GM12878 (cell line): Measurements from ENCODE around the gene RAD51B. TPM values are rescaled to one million over a fixed set of nuclear protein-coding genes. Genes with fewer than 3 reads are reported as not detected.

Experiments
- ATAC-seq: fragments of 200-7000 bp; cut with Tn5 transposase; 3 replicates; pipeline ENCODE4 v1.9.1; 2020; ENCODE audit warnings: mild to moderate bottlenecking, moderate library complexity
- BruUV-seq: library from RNA; stranded (reverse); fragments of 400-500 nt; replicated peaks from 2 replicates; lab custom pipeline; 2021; lab: Mats Ljungman, UMichigan
- CTCF ChIA-PET: fragments of 300-600 bp; sonication (Branson Sonifier 250); formaldehyde crosslinking; extraction: SDS; loops from one replicate; lab custom pipeline; 2021; ENCODE audit warnings: inconsistent platforms; lab: Yijun Ruan, JAX
- POLR2A ChIA-PET: fragments of 350-600 bp; formaldehyde crosslinking; extraction: SDS; loops from one replicate; lab custom pipeline; 2021; ENCODE audit warnings: inconsistent platforms; lab: Charles Lee
- RAD21 ChIA-PET: fragments of 300-600 bp; sonication (Branson Sonifier 250); formaldehyde crosslinking; loops from one replicate; lab custom pipeline; 2023; ENCODE audit warnings: antibody characterized with exemption; ENCODE audit not compliant: unreplicated experiment; lab: Charles Lee
- SMC1A ChIA-PET: fragments of 300-600 bp; sonication (Branson Sonifier 250); formaldehyde crosslinking; loops from one replicate; lab custom pipeline; 2023; ENCODE audit not compliant: unreplicated experiment, uncharacterized antibody; lab: Charles Lee
- DNase-seq: peaks from one replicate; pipeline ENCODE4 v3.0.0-alpha.2; 2011; ENCODE audit warnings: low read depth, low spot score
- FAIRE-seq: peaks from 3 replicates; lab custom pipeline; 2011; peaks lifted over from hg19 to GRCh38; lab: Jason Lieb, UNC
- H2AFZ ChIP-seq: 2 replicates; pipeline ENCODE4 v1.6.0; 2011; ENCODE audit warnings: low read depth, low read length, control low read depth; ENCODE audit not compliant: control insufficient read depth
- H3K27ac ChIP-seq: 2 replicates; pipeline ENCODE4 v1.5.1; 2011; ENCODE audit warnings: control low read depth; ENCODE audit not compliant: control insufficient read depth, insufficient read depth
- H3K27me3 ChIP-seq, 2 experiments: replicated peaks in 1 of 2; 2 replicates each; pipeline versions ENCODE4 v1.6.0 to v1.6.1; 2011; ENCODE audit warnings: low read length in 1 of 2; ENCODE audit not compliant: control insufficient read depth in 2 of 2, insufficient read depth in 2 of 2
- H3K36me3 ChIP-seq, 2 experiments: 2 replicates each; pipeline ENCODE4 v1.5.1; 2011; ENCODE audit warnings: low read length in 1 of 2; ENCODE audit not compliant: control insufficient read depth in 2 of 2, insufficient read depth in 2 of 2
- H3K4me1 ChIP-seq: 2 replicates; pipeline ENCODE4 v1.6.1; 2011; ENCODE audit warnings: mild to moderate bottlenecking, low read length, moderate library complexity, mixed read lengths; ENCODE audit not compliant: control insufficient read depth, insufficient read depth
- H3K4me2 ChIP-seq: 2 replicates; pipeline ENCODE4 v1.6.0; 2011; ENCODE audit warnings: control low read depth; ENCODE audit not compliant: control insufficient read depth, insufficient read depth
- H3K4me3 ChIP-seq: fragments of 200-600 bp; sonication (generic); 2 replicates; pipeline ENCODE4 v1.5.1; 2016
- H3K79me2 ChIP-seq: 2 replicates; pipeline ENCODE4 v1.6.0; 2011; ENCODE audit warnings: low read length; ENCODE audit not compliant: control insufficient read depth, insufficient read depth
- H3K9ac ChIP-seq: 2 replicates; pipeline ENCODE4 v1.8.0; 2011; ENCODE audit warnings: low read length, control low read depth, mixed read lengths; ENCODE audit not compliant: control insufficient read depth, insufficient read depth
- H3K9me3 ChIP-seq: replicated peaks from 3 replicates; pipeline ENCODE4 v1.5.1; 2011; ENCODE audit warnings: mild to moderate bottlenecking, low read length; ENCODE audit not compliant: control insufficient read depth, insufficient read depth
- H4K20me1 ChIP-seq: 2 replicates; pipeline ENCODE4 v1.6.0; 2011; ENCODE audit not compliant: control insufficient read depth, insufficient read depth
- ATF7 ChIP-seq: fragments of 450-650 bp; IDR thresholded peaks from 2 replicates; pipeline ENCODE4 v1.6.1; 2016; ENCODE audit warnings: low read depth, mild to moderate bottlenecking
- DPF2 ChIP-seq: fragments of 450-650 bp; IDR thresholded peaks from 2 replicates; pipeline ENCODE4 v1.6.1; 2017; ENCODE audit warnings: mild to moderate bottlenecking
- HDAC2 ChIP-seq: fragments of 200-600 bp; sonication (generic); IDR thresholded peaks from 2 replicates; pipeline ENCODE4 v1.6.1; 2017
- MEF2B ChIP-seq: fragments of 450-650 bp; IDR thresholded peaks from 2 replicates; pipeline ENCODE4 v1.6.1; 2018; ENCODE audit warnings: mild to moderate bottlenecking, moderate library complexity; ENCODE audit not compliant: partially characterized antibody, poor library complexity, severe bottlenecking
- RELA ChIP-seq: fragments of 450-650 bp; IDR thresholded peaks from 2 replicates; pipeline ENCODE4 v1.8.0; 2014; ENCODE audit warnings: borderline replicate concordance; ENCODE audit not compliant: partially characterized antibody
- SREBF1 ChIP-seq: IDR thresholded peaks from 2 replicates; pipeline ENCODE4 v1.6.1; 2012; ENCODE audit warnings: mild to moderate bottlenecking, low read length
- TCF3 ChIP-seq: IDR thresholded peaks from 2 replicates; pipeline ENCODE4 v1.6.1; 2012; ENCODE audit warnings: low read depth, mild to moderate bottlenecking, low read length, borderline replicate concordance; ENCODE audit not compliant: insufficient read depth
- WRNIP1 ChIP-seq: IDR thresholded peaks from 2 replicates; pipeline ENCODE4 v1.6.1; 2011; ENCODE audit warnings: low read depth, low read length, improper control_type of control experiment, borderline replicate concordance
- YBX1 ChIP-seq: fragments of 450-650 bp; IDR thresholded peaks from 2 replicates; pipeline ENCODE4 v1.6.1; 2016; ENCODE audit warnings: antibody characterized with exemption
- WGBS: methylation state at CpG from one replicate; pipeline ENCODE4 v1.1.6; 2016; ENCODE audit warnings: low lambda C conversion rate; ENCODE audit not compliant: insufficient replicate concordance, insufficient coverage; ENCODE audit errors: missing lambda C conversion rate; 5-methylcytosine and 5-hydroxymethylcytosine counted together
- in situ Hi-C: fragments of 300-500 bp; cut with MboI; formaldehyde crosslinking; loops from 9 replicates; pipeline ENCODE4 v1.14.3; 2018; ENCODE audit warnings: mixed read lengths
- intact Hi-C: fragments of 100-400 bp; cut with micrococcal nuclease; formaldehyde crosslinking; loops from one replicate; pipeline ENCODE4 v1.14.2; 2022; ENCODE audit not compliant: unreplicated experiment
- polyA plus RNA-seq, 11 experiments: library from polyadenylated mRNA; depleted of rRNA in 4 of 11; unstranded in 6 of 11; stranded (reverse) in 5 of 11; fragments of >200 nt; fragmentation: Nextera tagmentation in 4 of 11; fragmentation: Illumina TruSeq in 1 of 11; extraction: Ambion mirVana in 4 of 11; extraction: Trizol in 1 of 11; gene quantifications; 1 replicate in 1 of 11; 2 replicates in 10 of 11; pipeline versions ENCODE4 v1.2.1 to v1.2.3, GENCODE V29; 2011 to 2016; ENCODE audit warnings: inconsistent platforms in 2 of 11, missing spikeins in 2 of 11, low read depth in 1 of 11
- total RNA-seq, 4 experiments: library from RNA; depleted of rRNA in 3 of 4; stranded (reverse); fragments of >200 nt in 3 of 4; fragmentation: Illumina TruSeq in 1 of 4; extraction: Trizol in 1 of 4; gene quantifications; 2 replicates each; pipeline versions ENCODE4 v1.2.1 to v1.2.3, GENCODE V29; 2013 to 2021
- TF ChIP-seq, protein P1 (sequence below): fragments of 450-650 bp; formaldehyde crosslinking; IDR thresholded peaks from 2 replicates; pipeline ENCODE4 v1.5.0; 2022; ENCODE audit warnings: mild to moderate bottlenecking, missing genetic modification characterization
- TF ChIP-seq, protein P2 (sequence below): IDR thresholded peaks from 2 replicates; pipeline ENCODE4 v1.6.1; 2011; ENCODE audit warnings: low read depth, mild to moderate bottlenecking, low read length, moderate library complexity, borderline replicate concordance; ENCODE audit errors: extremely low read depth
- TF ChIP-seq, protein P3 (sequence below): fragments of 450-650 bp; conservative IDR thresholded peaks from 2 replicates; pipeline ENCODE4 v1.6.1; 2017; ENCODE audit warnings: mild to moderate bottlenecking, moderate library complexity

RAD51B gene
- total and polyA plus RNA-seq, 10 of the 15 experiments (the other 5 are each of a cell fraction or from before 2014, with no cell fraction given), result 9.8 to 26.8 (median 21.3) TPM

DNA sequence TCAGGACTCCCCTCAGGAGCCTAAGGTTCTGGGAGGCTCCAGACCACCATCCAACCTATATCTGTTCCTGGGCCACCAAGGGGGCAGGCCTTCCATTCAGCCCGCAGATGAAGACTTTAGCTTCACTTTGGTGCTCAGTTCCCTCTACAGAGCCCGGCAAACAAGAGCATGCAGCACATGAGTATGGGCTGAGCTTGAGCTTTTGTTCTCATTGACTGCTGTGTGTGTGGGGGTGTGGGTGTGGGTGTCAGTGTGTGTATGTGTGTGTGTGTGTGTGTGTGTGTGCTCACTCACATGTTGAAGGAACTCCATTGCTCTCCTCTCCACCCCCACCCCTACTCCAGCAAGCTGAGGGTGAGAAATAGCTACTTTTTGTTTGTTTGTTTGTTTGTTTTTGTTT lies 754.1 kb downstream of the RAD51B start:
- H3K9me3 ChIP-seq, result no peaks in the 10 kb centered on the region
- no peak for DNase-seq
- no peaks in the 10 kb centered on the region for H3K36me3 ChIP-seq
- ATAC-seq, result no peak
- no peaks in the 10 kb centered on the region for H3K4me1 ChIP-seq
- ChIA-PET CTCF (no interaction called here), RAD21 (no interaction called here), POLR2A (no interaction called here), SMC1A (interaction anchor here (0.8 kb wide), 1 partner anchor 14 kb away, joined by 3 read pairs; no protein-coding TSS in a partner anchor)
- no peaks in the 10 kb centered on the region for H3K27me3 ChIP-seq
- H3K4me3 ChIP-seq, result no peak overlapping the region
- no peak overlapping the region for H2AFZ ChIP-seq
- no peak overlapping the region for H3K4me2 ChIP-seq
- in situ Hi-C loops, result no loop called here
- intact Hi-C loops, result no loop called here
- FAIRE-seq, result no peak
- no peaks in the 10 kb centered on the region for H3K79me2 ChIP-seq
- no peak overlapping the region for H3K27ac ChIP-seq
- no peaks in the 10 kb centered on the region for H4K20me1 ChIP-seq
- TF ChIP-seq, protein P1, sequence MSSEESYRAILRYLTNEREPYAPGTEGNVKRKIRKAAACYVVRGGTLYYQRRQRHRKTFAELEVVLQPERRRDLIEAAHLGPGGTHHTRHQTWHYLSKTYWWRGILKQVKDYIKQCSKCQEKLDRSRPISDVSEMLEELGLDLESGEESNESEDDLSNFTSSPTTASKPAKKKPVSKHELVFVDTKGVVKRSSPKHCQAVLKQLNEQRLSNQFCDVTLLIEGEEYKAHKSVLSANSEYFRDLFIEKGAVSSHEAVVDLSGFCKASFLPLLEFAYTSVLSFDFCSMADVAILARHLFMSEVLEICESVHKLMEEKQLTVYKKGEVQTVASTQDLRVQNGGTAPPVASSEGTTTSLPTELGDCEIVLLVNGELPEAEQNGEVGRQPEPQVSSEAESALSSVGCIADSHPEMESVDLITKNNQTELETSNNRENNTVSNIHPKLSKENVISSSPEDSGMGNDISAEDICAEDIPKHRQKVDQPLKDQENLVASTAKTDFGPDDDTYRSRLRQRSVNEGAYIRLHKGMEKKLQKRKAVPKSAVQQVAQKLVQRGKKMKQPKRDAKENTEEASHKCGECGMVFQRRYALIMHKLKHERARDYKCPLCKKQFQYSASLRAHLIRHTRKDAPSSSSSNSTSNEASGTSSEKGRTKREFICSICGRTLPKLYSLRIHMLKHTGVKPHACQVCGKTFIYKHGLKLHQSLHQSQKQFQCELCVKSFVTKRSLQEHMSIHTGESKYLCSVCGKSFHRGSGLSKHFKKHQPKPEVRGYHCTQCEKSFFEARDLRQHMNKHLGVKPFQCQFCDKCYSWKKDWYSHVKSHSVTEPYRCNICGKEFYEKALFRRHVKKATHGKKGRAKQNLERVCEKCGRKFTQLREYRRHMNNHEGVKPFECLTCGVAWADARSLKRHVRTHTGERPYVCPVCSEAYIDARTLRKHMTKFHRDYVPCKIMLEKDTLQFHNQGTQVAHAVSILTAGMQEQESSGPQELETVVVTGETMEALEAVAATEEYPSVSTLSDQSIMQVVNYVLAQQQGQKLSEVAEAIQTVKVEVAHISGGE (CRISPR knock-in tag), result no peak
- TF ChIP-seq TCF3 (no peak), HDAC2 (no peak), YBX1 (no peak), WRNIP1 (no peak), MEF2B (no peak), ATF7 (no peak), DPF2 (no peak), RELA (no peak), SREBF1 (no peak)
- TF ChIP-seq, protein P2, sequence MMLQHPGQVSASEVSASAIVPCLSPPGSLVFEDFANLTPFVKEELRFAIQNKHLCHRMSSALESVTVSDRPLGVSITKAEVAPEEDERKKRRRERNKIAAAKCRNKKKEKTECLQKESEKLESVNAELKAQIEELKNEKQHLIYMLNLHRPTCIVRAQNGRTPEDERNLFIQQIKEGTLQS, result no peak
- TF ChIP-seq, protein P3, sequence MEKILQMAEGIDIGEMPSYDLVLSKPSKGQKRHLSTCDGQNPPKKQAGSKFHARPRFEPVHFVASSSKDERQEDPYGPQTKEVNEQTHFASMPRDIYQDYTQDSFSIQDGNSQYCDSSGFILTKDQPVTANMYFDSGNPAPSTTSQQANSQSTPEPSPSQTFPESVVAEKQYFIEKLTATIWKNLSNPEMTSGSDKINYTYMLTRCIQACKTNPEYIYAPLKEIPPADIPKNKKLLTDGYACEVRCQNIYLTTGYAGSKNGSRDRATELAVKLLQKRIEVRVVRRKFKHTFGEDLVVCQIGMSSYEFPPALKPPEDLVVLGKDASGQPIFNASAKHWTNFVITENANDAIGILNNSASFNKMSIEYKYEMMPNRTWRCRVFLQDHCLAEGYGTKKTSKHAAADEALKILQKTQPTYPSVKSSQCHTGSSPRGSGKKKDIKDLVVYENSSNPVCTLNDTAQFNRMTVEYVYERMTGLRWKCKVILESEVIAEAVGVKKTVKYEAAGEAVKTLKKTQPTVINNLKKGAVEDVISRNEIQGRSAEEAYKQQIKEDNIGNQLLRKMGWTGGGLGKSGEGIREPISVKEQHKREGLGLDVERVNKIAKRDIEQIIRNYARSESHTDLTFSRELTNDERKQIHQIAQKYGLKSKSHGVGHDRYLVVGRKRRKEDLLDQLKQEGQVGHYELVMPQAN, result no peak
- WGBS, result 100% methylated on average over 2 of the region's 2 CpGs
- H3K9ac ChIP-seq, result no peak overlapping the region
- BruUV-seq, result no TSS peak
